Psoas muscle (tissue), 8 donors: ENCODE measurements around the gene AGPS. TPM values are rescaled to one million over a fixed set of nuclear protein-coding genes. Genes with fewer than 3 reads are reported as not detected.
"Not testable (repeated sequence)": the region's sequence is repeated elsewhere in the genome, so short reads cannot be mapped to it uniquely, and the experiment has no call there.

Source experiments
- ATAC-seq, 4 donors: fragments of 200-7000 bp; cut with Tn5 transposase; one replicate each; pipeline ENCODE4 v1.9.1; 2020; ENCODE audit warnings: moderate library complexity in 3 of 4, mild to moderate bottlenecking in 2 of 4
- DNase-seq, 2 donors: peaks; one replicate each; pipeline ENCODE4 v3.0.0-alpha.2; 2020
- H3K27ac ChIP-seq: fragments of 200-600 bp; one replicate; pipeline ENCODE4 v1.8.0; 2022
- H3K27me3 ChIP-seq, 3 donors: fragments of 200-600 bp in 1 of 3; one replicate each; pipeline versions ENCODE4 v1.6.1 to v1.8.0; 2013 to 2022; ENCODE audit warnings: low read length in 2 of 3, mild to moderate bottlenecking in 2 of 3, moderate library complexity in 1 of 3; ENCODE audit not compliant: insufficient read depth in 3 of 3
- H3K36me3 ChIP-seq, 2 donors: fragments of 200-600 bp in 1 of 2; one replicate each; pipeline versions ENCODE4 v1.6.1 to v1.8.0; 2013 to 2022; ENCODE audit warnings: low read depth in 1 of 2, mild to moderate bottlenecking in 1 of 2, moderate library complexity in 1 of 2; ENCODE audit not compliant: insufficient read depth in 1 of 2
- H3K4me1 ChIP-seq: fragments of 200-600 bp; one replicate; pipeline ENCODE4 v1.8.0; 2022
- H3K4me3 ChIP-seq: fragments of 200-600 bp; one replicate; pipeline ENCODE4 v1.8.0; 2022; ENCODE audit warnings: mild to moderate bottlenecking
- H3K9me3 ChIP-seq: fragments of 200-600 bp; one replicate; pipeline ENCODE4 v1.8.0; 2022
- CTCF ChIP-seq: fragments of 200-600 bp; IDR thresholded peaks from one replicate; pipeline ENCODE4 v1.8.0; 2022; ENCODE audit warnings: antibody characterized with exemption
- WGBS, 3 donors: extraction: QIAGEN DNeasy Blood & Tissue Kit; methylation state at CpG; one replicate each; pipeline versions ENCODE4 v1.1.6 to v1.1.7; 2013; 5-methylcytosine and 5-hydroxymethylcytosine counted together
- intact Hi-C, 2 donors: fragments of 100-400 bp; cut with DNase I; formaldehyde crosslinking; loops; one replicate each; pipeline versions ENCODE4 v1.11.0 to v1.14.2; 2022
- polyA plus RNA-seq, 3 donors: library from polyadenylated mRNA; stranded (reverse); fragments of 200-250 nt; gene quantifications; one replicate each; pipeline ENCODE4 v1.2.3, GENCODE V29; 2013
- total RNA-seq, 4 donors: library from RNA; stranded (reverse); fragmentation: NEBNext Ultra II Directional in 2 of 4; extraction: Animal tissue kit (Norgen Biotek cat#: 25700) in 2 of 4; gene quantifications; one replicate each; pipeline versions ENCODE4 v1.2.1 to v1.2.4, GENCODE V29; 2021 to 2023
- donor health status: healthy with polysubstance abuse.
- donor health status: DM: no; HTN: no; CAD: no; lungs with moderate emphysema.
- donor health status: Bipolar disorder and iron deficiency.
- donor health status: healthy.
- donor health status: DM: yes; HTN: yes; CAD: no.
- donor health status: DM: no; HTN: no; CAD: no.
- donor health status: DM: no; HTN: no; CAD: no.
- donor health status: DM: yes; HTN: yes; CAD: no.

AGPS gene
- total and polyA plus RNA-seq, 7 donors = 7.8 to 32.2 (median 26.6) TPM

GRCh38 chr2:177362499-177362898 is 30.1 kb upstream of the AGPS start:
- H3K36me3 ChIP-seq = no peaks in the 10 kb centered on the region
- no peak overlapping the region for H3K27ac ChIP-seq
- WGBS, 3 donors = 77 to 83% (median 78%) methylated on average over 3 of the region's 3 CpGs
- no peak overlapping the region for H3K4me3 ChIP-seq
- no peaks in the 10 kb centered on the region for H3K9me3 ChIP-seq
- intact Hi-C loops = loop anchor here in 1 of 2 donors (10.0 kb wide), 1 partner anchor 1978 kb away; no protein-coding TSS in a partner anchor
- H3K27me3 ChIP-seq = no peaks in the 10 kb centered on the region
- ATAC-seq = no peak
- no peak for TF ChIP-seq CTCF
- no peak for DNase-seq
- H3K4me1 ChIP-seq = peaks cover 8% of the 10 kb centered on the region

GRCh38 chr2:177363332-177363731 is 29.2 kb upstream of the AGPS start:
- no peak for DNase-seq
- intact Hi-C loops = loop anchor here in 1 of 2 donors (10.0 kb wide), 1 partner anchor 1979 kb away; no protein-coding TSS in a partner anchor
- H3K27ac ChIP-seq = no peak overlapping the region
- no peak for TF ChIP-seq CTCF
- ATAC-seq = no peak
- no peak overlapping the region for H3K4me3 ChIP-seq
- H3K9me3 ChIP-seq = no peaks in the 10 kb centered on the region
- H3K4me1 ChIP-seq = peaks cover 8% of the 10 kb centered on the region
- 91 to 92% (median 91%) methylated on average over 7 of the region's 7 CpGs for WGBS, 3 donors
- no peaks in the 10 kb centered on the region for H3K27me3 ChIP-seq
- H3K36me3 ChIP-seq = no peaks in the 10 kb centered on the region

- not testable (repeated sequence) for H3K27ac ChIP-seq, H3K9me3 ChIP-seq, H3K4me3 ChIP-seq, H3K36me3 ChIP-seq, DNase-seq, ATAC-seq, H3K4me1 ChIP-seq, H3K27me3 ChIP-seq
- intact Hi-C loops = loop anchor here in 1 of 2 donors (10.0 kb wide), 1 partner anchor 1981 kb away; no protein-coding TSS in a partner anchor
These were observed 26.8 kb upstream of the AGPS start for GRCh38 chr2:177365764-177366163.

- not testable (repeated sequence) for H3K36me3 ChIP-seq, ATAC-seq, DNase-seq, H3K27me3 ChIP-seq, H3K4me3 ChIP-seq, H3K9me3 ChIP-seq, H3K27ac ChIP-seq, H3K4me1 ChIP-seq
- intact Hi-C loops = loop anchor here in 1 of 2 donors (10.0 kb wide), 1 partner anchor 1983 kb away; no protein-coding TSS in a partner anchor
- WGBS, 3 donors = 95 to 100% (median 100%) methylated on average over 1 of the region's 1 CpG
These were observed 24.6 kb upstream of the AGPS start for GRCh38 chr2:177368023-177368422.

GRCh38 chr2:177379354-177379753 is 13.2 kb upstream of the AGPS start:
- H3K9me3 ChIP-seq = no peaks in the 10 kb centered on the region
- H3K36me3 ChIP-seq = peaks cover 5 to 9% of the 10 kb centered on the region in 2 donors
- H3K4me1 ChIP-seq = no peaks in the 10 kb centered on the region
- intact Hi-C loops = no loop called here
- WGBS, 3 donors = 81 to 95% (median 91%) methylated on average over 4 of the region's 4 CpGs
- TF ChIP-seq CTCF = no peak
- H3K27ac ChIP-seq = no peak overlapping the region
- DNase-seq (no peak), ATAC-seq (no peak)
- H3K4me3 ChIP-seq = no peak overlapping the region
- no peaks in the 10 kb centered on the region for H3K27me3 ChIP-seq

- TF ChIP-seq CTCF = no peak
- no peak for DNase-seq
- no peak overlapping the region for H3K27ac ChIP-seq
- intact Hi-C loops = loop anchor here in 1 of 2 donors (10.0 kb wide), 1 partner anchor 45 kb away; no protein-coding TSS in a partner anchor
- H3K4me1 ChIP-seq = peaks cover 3% of the 10 kb centered on the region
- no peaks in the 10 kb centered on the region for H3K27me3 ChIP-seq
- H3K9me3 ChIP-seq = no peaks in the 10 kb centered on the region
- peaks cover 5 to 9% of the 10 kb centered on the region in 2 donors for H3K36me3 ChIP-seq
- no peak overlapping the region for H3K4me3 ChIP-seq
- ATAC-seq = no peak
- 69 to 71% (median 70%) methylated on average over 3 of the region's 3 CpGs for WGBS, 3 donors
These were observed 12.4 kb upstream of the AGPS start for GRCh38 chr2:177380181-177380580.
